Mammary epithelial cell (primary cell): Measurements from ENCODE around the gene BMAL2.

Experiments
- CTCF ChIP-seq, 2 donors: IDR thresholded peaks in 1 of 2; conservative IDR thresholded peaks in 1 of 2; 2 replicates each; pipeline ENCODE4 v1.5.1; 2011 to 2012; ENCODE audit warnings: inconsistent platforms in 2 of 2, low read length in 2 of 2, mild to moderate bottlenecking in 2 of 2, control low read depth in 1 of 2, low read depth in 1 of 2; ENCODE audit not compliant: insufficient read depth in 1 of 2; ENCODE audit errors: extremely low read depth in 1 of 2
- EZH2 ChIP-seq: IDR thresholded peaks from 2 replicates; pipeline ENCODE4 v1.6.1; 2012; ENCODE audit warnings: low read length, inconsistent platforms, borderline replicate concordance

- TF ChIP-seq CTCF (conservative IDR thresholded peaks at IDR 0.05 in 1 of 2, IDR thresholded peaks at IDR 0.05 in 1 of 2; ENCODE audit: extremely low read depth in 1 of 2, insufficient read depth in 1 of 2, low read depth in 1 of 2, low read length in 2 of 2): no peak
- TF ChIP-seq EZH2: no peak
These were observed 22.9 kb downstream of the BMAL2 start for GRCh38 chr12:27355486-27355885.
